HG02610 (cell line): ENCODE measurements around the gene REPS1.

Experiments used
- ATAC-seq: cut with Tn5 transposase; IDR thresholded peaks from one replicate; pipeline ENCODE4 v1.9.1; 2021; ENCODE audit warnings: mild to moderate bottlenecking, moderate library complexity; ENCODE audit not compliant: unreplicated experiment

The REPS1 gene

DNA sequence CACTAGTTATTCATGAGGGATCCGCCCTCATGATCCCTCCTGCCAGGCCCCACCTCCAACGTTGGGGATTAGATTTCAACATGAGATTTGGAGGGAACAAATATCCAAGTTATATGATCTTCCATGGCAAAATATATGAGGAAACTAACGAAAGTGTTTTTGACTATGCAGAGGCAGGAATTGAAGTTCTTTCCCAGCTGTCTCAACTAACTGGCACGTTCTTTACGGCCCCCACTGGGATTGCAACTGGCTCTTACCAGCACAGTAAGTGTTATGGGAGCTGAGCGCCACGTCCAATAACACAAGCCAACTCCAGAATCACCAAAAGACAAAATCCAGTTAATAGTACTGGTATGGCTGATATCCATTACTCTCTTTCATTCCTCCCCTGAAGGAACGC is 125.6 kb downstream of the REPS1 start:
- no peak for ATAC-seq

DNA sequence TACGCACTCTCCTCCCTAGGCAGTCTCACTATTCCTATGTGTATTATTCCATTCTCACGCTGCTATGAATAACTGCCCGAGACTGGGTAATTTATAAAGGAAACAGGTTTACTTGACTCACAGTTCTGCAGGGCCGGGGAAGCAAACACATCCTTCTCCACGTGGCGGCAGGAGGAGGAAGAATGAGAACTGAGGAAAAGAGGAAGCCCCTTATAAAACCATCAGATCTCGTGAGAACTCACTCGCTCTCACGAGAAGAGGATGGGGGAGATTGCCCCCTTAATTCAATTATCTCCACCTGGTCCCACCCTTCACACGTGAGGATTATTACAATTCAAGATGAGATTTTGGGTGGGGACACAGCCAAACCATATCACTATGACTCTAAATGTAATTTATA is 130.3 kb downstream of the REPS1 start:
- no peak for ATAC-seq

- ATAC-seq, result no peak
These were observed 131.4 kb downstream of the REPS1 start for GRCh38 chr6:138856654-138857053.
